Jurkat, Clone E6-1 (cell line): ENCODE measurements around the gene OPRD1.
"Not testable (repeated sequence)": the region's sequence is repeated elsewhere in the genome, so short reads cannot be mapped to it uniquely, and the experiment has no call there.

Experiments
- DNase-seq: peaks from one replicate; pipeline ENCODE4 v3.0.0-alpha.2; 2011; ENCODE audit warnings: low read depth, low spot score
- H3K4me3 ChIP-seq: 2 replicates; pipeline ENCODE4 v1.5.1; 2011; ENCODE audit warnings: mild to moderate bottlenecking, low read length, control low read depth, moderate library complexity

Gene OPRD1

GRCh38 chr1:28871631-28872401 is 59.8 kb downstream of the OPRD1 start:
- no peak for DNase-seq
- no peak overlapping the region for H3K4me3 ChIP-seq

- DNase-seq, H3K4me3 ChIP-seq: not testable (repeated sequence)
These were observed 63.2 kb downstream of the OPRD1 start for GRCh38 chr1:28875134-28875533.

- H3K4me3 ChIP-seq = no peak overlapping the region
- peak; percentile 62 for DNase-seq
These were observed 65.3 kb downstream of the OPRD1 start for GRCh38 chr1:28877132-28877781.

GRCh38 chr1:28878796-28879195 is 66.8 kb downstream of the OPRD1 start:
- no peak for DNase-seq
- no peak overlapping the region for H3K4me3 ChIP-seq

- H3K4me3 ChIP-seq = no peak overlapping the region
- peak; percentile 88 for DNase-seq
These were observed 70.1 kb downstream of the OPRD1 start for GRCh38 chr1:28882009-28882628.

- H3K4me3 ChIP-seq = no peak overlapping the region
- no peak for DNase-seq
These were observed 71.3 kb downstream of the OPRD1 start for GRCh38 chr1:28883242-28883616.

GRCh38 chr1:28885472-28885877 is 73.5 kb downstream of the OPRD1 start:
- DNase-seq = no peak
- H3K4me3 ChIP-seq = no peak overlapping the region

GRCh38 chr1:28885977-28886730 is 74.2 kb downstream of the OPRD1 start:
- DNase-seq = no peak
- peak overlapping the region; percentile 94 for H3K4me3 ChIP-seq

GRCh38 chr1:28886731-28887418 is 74.9 kb downstream of the OPRD1 start:
- DNase-seq = peak; percentile 84
- peak overlapping the region; percentile 94 for H3K4me3 ChIP-seq

- peak overlapping the region; percentile 94 for H3K4me3 ChIP-seq
- no peak for DNase-seq
These were observed 75.5 kb downstream of the OPRD1 start for GRCh38 chr1:28887419-28887834.

- peak overlapping the region; percentile 94 for H3K4me3 ChIP-seq
- no peak for DNase-seq
These were observed 76.1 kb downstream of the OPRD1 start for GRCh38 chr1:28887835-28888682.

GRCh38 chr1:28888915-28889314 is 76.9 kb downstream of the OPRD1 start:
- no peak for DNase-seq
- H3K4me3 ChIP-seq = no peak overlapping the region

GRCh38 chr1:28889357-28889756 is 77.4 kb downstream of the OPRD1 start:
- no peak overlapping the region for H3K4me3 ChIP-seq
- DNase-seq = no peak

- H3K4me3 ChIP-seq = no peak overlapping the region
- DNase-seq = no peak
These were observed 78.5 kb downstream of the OPRD1 start for GRCh38 chr1:28890435-28890834.

GRCh38 chr1:28890836-28891235 is 78.9 kb downstream of the OPRD1 start:
- H3K4me3 ChIP-seq = no peak overlapping the region

GRCh38 chr1:28891256-28891655 is 79.3 kb downstream of the OPRD1 start:
- no peak for DNase-seq
- no peak overlapping the region for H3K4me3 ChIP-seq

More at GRCh38 chr1:28890836-28891235, 78.9 kb downstream of the OPRD1 start:
- no peak for DNase-seq

GRCh38 chr1:28893403-28894102 is 81.6 kb downstream of the OPRD1 start:
- H3K4me3 ChIP-seq = no peak overlapping the region
- no peak for DNase-seq

- no peak for DNase-seq
- no peak overlapping the region for H3K4me3 ChIP-seq
These were observed 82.8 kb downstream of the OPRD1 start for GRCh38 chr1:28894785-28895184.
